CD14-positive monocyte (primary cell): ENCODE results near the gene AHSG. TPM values are rescaled to one million over a fixed set of nuclear protein-coding genes. Genes with fewer than 3 reads are reported as not detected.

Source experiments
- DNase-seq, 3 donors: peaks; one replicate each; pipeline ENCODE4 v3.0.0-alpha.2; 2011 to 2022
- H2AFZ ChIP-seq: 2 replicates; pipeline ENCODE4 v1.6.0; 2012; ENCODE audit warnings: mild to moderate bottlenecking, low read depth, low read length, inconsistent platforms; ENCODE audit not compliant: insufficient read depth, poor library complexity, severe bottlenecking
- H3K27ac ChIP-seq, 2 donors: 1 replicate in 1 of 2; 2 replicates in 1 of 2; pipeline ENCODE4 v1.5.1; 2012 to 2013; ENCODE audit warnings: low read length in 2 of 2, control low read depth in 1 of 2, inconsistent platforms in 1 of 2, low read depth in 1 of 2, mild to moderate bottlenecking in 1 of 2
- H3K27me3 ChIP-seq, 2 donors: one replicate each; pipeline versions ENCODE4 v1.6.0 to v1.6.1; 2011 to 2013; ENCODE audit warnings: low read length in 2 of 2; ENCODE audit not compliant: control insufficient read depth in 2 of 2, insufficient read depth in 2 of 2
- H3K36me3 ChIP-seq, 2 donors: replicated peaks in 1 of 2; 1 replicate in 1 of 2; 2 replicates in 1 of 2; pipeline versions ENCODE4 v1.5.1 to v1.6.1; 2012 to 2013; ENCODE audit warnings: low read length in 2 of 2, control low read depth in 1 of 2, inconsistent platforms in 1 of 2, mild to moderate bottlenecking in 1 of 2; ENCODE audit not compliant: insufficient read depth in 2 of 2, control insufficient read depth in 1 of 2
- H3K4me1 ChIP-seq, 2 donors: 1 replicate in 1 of 2; 2 replicates in 1 of 2; pipeline versions ENCODE4 v1.5.1 to v1.6.1; 2012 to 2013; ENCODE audit warnings: low read length in 2 of 2, control low read depth in 1 of 2, inconsistent platforms in 1 of 2, mild to moderate bottlenecking in 1 of 2, moderate library complexity in 1 of 2; ENCODE audit not compliant: insufficient read depth in 2 of 2, control insufficient read depth in 1 of 2
- H3K4me2 ChIP-seq: replicated peaks from 2 replicates; pipeline ENCODE3; 2012; ENCODE audit warnings: low read length, moderate library complexity, mild to moderate bottlenecking; ENCODE audit not compliant: poor library complexity, severe bottlenecking; ENCODE audit errors: extremely low read depth
- H3K4me3 ChIP-seq, 3 experiments: fragments of 200-600 bp in 1 of 3; sonication (generic) in 1 of 3; replicated peaks in 1 of 3; 1 replicate in 2 of 3; 2 replicates in 1 of 3; pipeline ENCODE4 v1.5.1; 2011 to 2013; ENCODE audit warnings: low read length in 3 of 3, mild to moderate bottlenecking in 3 of 3, control low read depth in 2 of 3, low read depth in 2 of 3, inconsistent platforms in 1 of 3, moderate library complexity in 1 of 3
- H3K79me2 ChIP-seq: 2 replicates; pipeline ENCODE4 v1.6.0; 2012; ENCODE audit warnings: mild to moderate bottlenecking, control low read depth, inconsistent platforms, low read length, moderate library complexity; ENCODE audit not compliant: insufficient read depth
- H3K9ac ChIP-seq: 2 replicates; pipeline ENCODE4 v1.6.0; 2017; ENCODE audit warnings: low read length, mild to moderate bottlenecking; ENCODE audit not compliant: insufficient read depth, poor library complexity, severe bottlenecking
- H3K9me3 ChIP-seq, 2 donors: replicated peaks in 1 of 2; 1 replicate in 1 of 2; 2 replicates in 1 of 2; pipeline versions ENCODE4 v1.5.1 to v1.6.1; 2012 to 2013; ENCODE audit warnings: low read length in 2 of 2, control low read depth in 1 of 2; ENCODE audit not compliant: control insufficient read depth in 1 of 2, insufficient read depth in 1 of 2
- H4K20me1 ChIP-seq: 2 replicates; pipeline ENCODE4 v1.6.0; 2012; ENCODE audit warnings: mild to moderate bottlenecking, low read length, control low read depth, moderate library complexity; ENCODE audit not compliant: insufficient read depth
- H3K27ac Mint-ChIP-seq, 7 donors: one replicate each; pipeline ENCODE4 v1.8.0; 2020; ENCODE audit warnings: mild to moderate bottlenecking in 7 of 7, mixed read lengths in 7 of 7, moderate library complexity in 6 of 7, inconsistent platforms in 2 of 7
- H3K27me3 Mint-ChIP-seq, 3 donors: one replicate each; pipeline ENCODE4 v1.8.0; 2021 to 2022; ENCODE audit warnings: low read depth in 3 of 3, mild to moderate bottlenecking in 3 of 3, mixed read lengths in 3 of 3, moderate library complexity in 3 of 3, inconsistent platforms in 1 of 3
- H3K36me3 Mint-ChIP-seq, 2 donors: one replicate each; pipeline ENCODE4 v1.8.0; 2020; ENCODE audit warnings: mixed read lengths in 2 of 2, inconsistent platforms in 1 of 2, mild to moderate bottlenecking in 1 of 2
- H3K4me1 Mint-ChIP-seq: one replicate; pipeline ENCODE4 v1.8.0; 2020; ENCODE audit warnings: mild to moderate bottlenecking, mixed read lengths
- H3K4me3 Mint-ChIP-seq, 2 donors: one replicate each; pipeline ENCODE4 v1.8.0; 2020; ENCODE audit warnings: mild to moderate bottlenecking in 2 of 2, mixed read lengths in 2 of 2, moderate library complexity in 1 of 2
- H3K9me3 Mint-ChIP-seq, 7 donors: one replicate each; pipeline ENCODE4 v1.8.0; 2020 to 2022; ENCODE audit warnings: mixed read lengths in 7 of 7, mild to moderate bottlenecking in 6 of 7, moderate library complexity in 6 of 7, inconsistent platforms in 2 of 7
- WGBS: methylation state at CpG from one replicate; pipeline ENCODE4 v1.1.5; 2013; ENCODE audit warnings: missing lambda C conversion rate; ENCODE audit not compliant: insufficient coverage; 5-methylcytosine and 5-hydroxymethylcytosine counted together
- intact Hi-C, 2 donors: fragments of 100-400 bp; cut with micrococcal nuclease; formaldehyde crosslinking; loops; one replicate each; pipeline versions ENCODE4 v1.15.0 to v1.15.1; 2023
- polyA plus RNA-seq, 3 donors: library from polyadenylated mRNA; depleted of rRNA in 1 of 3; unstranded in 2 of 3; stranded (reverse) in 1 of 3; fragments of 300-500 nt in 2 of 3; fragments of >200 nt in 1 of 3; fragmentation: Illumina TruSeq in 2 of 3; gene quantifications; 1 replicate in 2 of 3; 2 replicates in 1 of 3; pipeline ENCODE4 v1.2.3, GENCODE V29; 2012 to 2021
- TF ChIP-seq, protein P1 (sequence below): fragments of 200-600 bp; IDR thresholded peaks from one replicate; pipeline ENCODE4 v1.8.0; 2022; ENCODE audit warnings: antibody characterized with exemption, mild to moderate bottlenecking

AHSG gene
- polyA plus RNA-seq, 3 donors = not detected

DNA sequence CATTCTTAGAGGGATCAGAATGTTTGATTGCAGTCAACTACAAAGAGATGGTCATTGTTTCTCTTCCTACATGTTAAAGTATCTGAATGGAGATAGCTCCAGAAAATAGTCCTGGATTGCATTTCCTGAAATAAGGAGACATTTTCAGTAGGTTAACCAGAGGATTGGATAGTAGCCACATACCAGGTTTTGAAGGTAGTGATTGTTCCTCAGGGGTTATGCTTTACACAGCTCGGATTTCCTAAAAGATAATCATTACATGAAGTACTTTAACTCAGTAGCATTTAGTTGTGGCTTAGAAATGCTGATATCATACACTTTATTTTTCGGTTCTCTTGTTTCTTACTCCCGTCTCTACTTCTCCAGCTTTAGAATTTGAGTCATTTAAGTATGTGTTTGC lies 32.1 kb upstream of the AHSG start:
- Histone ChIP-seq H3K9ac (no peak overlapping the region), H4K20me1 (no peaks in the 10 kb centered on the region), H3K27ac (no peak overlapping the region), H3K4me1 (no peaks in the 10 kb centered on the region), H2AFZ (no peak overlapping the region), H3K79me2 (no peaks in the 10 kb centered on the region), H3K27me3 (no peaks in the 10 kb centered on the region), H3K4me3 (no peak overlapping the region), H3K9me3 (no peaks in the 10 kb centered on the region), H3K4me2 (no peak overlapping the region), H3K36me3 (peaks cover 93 to 100% of the 10 kb centered on the region in 2 donors)
- DNase-seq = no peak
- TF ChIP-seq, protein P1, sequence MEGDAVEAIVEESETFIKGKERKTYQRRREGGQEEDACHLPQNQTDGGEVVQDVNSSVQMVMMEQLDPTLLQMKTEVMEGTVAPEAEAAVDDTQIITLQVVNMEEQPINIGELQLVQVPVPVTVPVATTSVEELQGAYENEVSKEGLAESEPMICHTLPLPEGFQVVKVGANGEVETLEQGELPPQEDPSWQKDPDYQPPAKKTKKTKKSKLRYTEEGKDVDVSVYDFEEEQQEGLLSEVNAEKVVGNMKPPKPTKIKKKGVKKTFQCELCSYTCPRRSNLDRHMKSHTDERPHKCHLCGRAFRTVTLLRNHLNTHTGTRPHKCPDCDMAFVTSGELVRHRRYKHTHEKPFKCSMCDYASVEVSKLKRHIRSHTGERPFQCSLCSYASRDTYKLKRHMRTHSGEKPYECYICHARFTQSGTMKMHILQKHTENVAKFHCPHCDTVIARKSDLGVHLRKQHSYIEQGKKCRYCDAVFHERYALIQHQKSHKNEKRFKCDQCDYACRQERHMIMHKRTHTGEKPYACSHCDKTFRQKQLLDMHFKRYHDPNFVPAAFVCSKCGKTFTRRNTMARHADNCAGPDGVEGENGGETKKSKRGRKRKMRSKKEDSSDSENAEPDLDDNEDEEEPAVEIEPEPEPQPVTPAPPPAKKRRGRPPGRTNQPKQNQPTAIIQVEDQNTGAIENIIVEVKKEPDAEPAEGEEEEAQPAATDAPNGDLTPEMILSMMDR = no peak
- Mint-ChIP-seq H3K4me3 (no peak overlapping the region), H3K27me3 (no peaks in the 10 kb centered on the region), H3K36me3 (peaks cover 89 to 94% of the 10 kb centered on the region in 2 donors), H3K27ac (no peak overlapping the region), H3K9me3 (no peaks in the 10 kb centered on the region), H3K4me1 (no peaks in the 10 kb centered on the region)
- no CpG with 5 or more reads among the region's 3 CpGs for WGBS
- intact Hi-C loops = no loop called here

DNA sequence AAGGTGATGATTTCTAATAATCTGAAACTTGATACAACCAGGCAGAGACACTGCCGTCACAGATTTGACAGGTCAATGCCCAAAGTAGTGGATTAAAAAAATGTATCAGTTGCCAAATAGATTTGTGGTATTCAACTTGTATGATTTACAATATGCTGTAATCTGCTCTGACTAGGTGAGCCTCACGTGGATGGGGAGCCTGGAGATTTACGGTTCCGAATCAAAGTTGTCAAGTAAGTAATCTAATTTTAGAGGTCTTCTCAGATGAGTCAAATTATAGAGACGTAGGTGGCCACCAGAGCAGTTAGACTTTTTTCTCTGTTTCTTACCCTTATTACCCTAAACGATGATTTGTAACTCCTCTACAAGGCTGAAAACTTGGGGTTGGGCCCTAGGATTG lies 30.3 kb upstream of the AHSG start:
- Histone ChIP-seq H3K27me3 (no peaks in the 10 kb centered on the region), H3K27ac (no peak overlapping the region), H3K4me1 (no peaks in the 10 kb centered on the region), H3K9me3 (no peaks in the 10 kb centered on the region), H3K9ac (no peak overlapping the region), H3K36me3 (peaks cover 79 to 89% of the 10 kb centered on the region in 2 donors), H2AFZ (no peak overlapping the region), H3K4me3 (no peak overlapping the region), H3K4me2 (no peak overlapping the region), H4K20me1 (no peaks in the 10 kb centered on the region), H3K79me2 (no peaks in the 10 kb centered on the region)
- H3K27me3 Mint-ChIP-seq = no peaks in the 10 kb centered on the region
- TF ChIP-seq, protein P1 = no peak
- H3K36me3 Mint-ChIP-seq = peaks cover 81 to 88% of the 10 kb centered on the region in 2 donors
- H3K4me3 Mint-ChIP-seq = no peak overlapping the region
- intact Hi-C loops = no loop called here
- H3K4me1 Mint-ChIP-seq = no peaks in the 10 kb centered on the region
- 100% methylated on average over 2 of the region's 6 CpGs for WGBS
- no peak for DNase-seq
- H3K9me3 Mint-ChIP-seq = no peaks in the 10 kb centered on the region
- H3K27ac Mint-ChIP-seq = no peak overlapping the region
